Endothelial cell (in vitro differentiated cells): ENCODE data around the gene PTPRD. TPM values are rescaled to one million over a fixed set of nuclear protein-coding genes. Genes with fewer than 3 reads are reported as not detected.

Source experiments
- DNase-seq: peaks from one replicate; pipeline ENCODE4 v3.0.0; 2021; ENCODE audit warnings: low spot score
- H3K27ac Mint-ChIP-seq: one replicate; pipeline ENCODE4 v1.8.0; 2021; ENCODE audit warnings: mixed read lengths, inconsistent platforms; ENCODE audit not compliant: unreplicated experiment
- H3K27me3 Mint-ChIP-seq: one replicate; pipeline ENCODE4 v1.8.0; 2021; ENCODE audit warnings: mild to moderate bottlenecking, moderate library complexity, mixed read lengths, inconsistent platforms; ENCODE audit not compliant: unreplicated experiment
- H3K36me3 Mint-ChIP-seq: one replicate; pipeline ENCODE4 v1.8.0; 2021; ENCODE audit warnings: mild to moderate bottlenecking, low read depth, mixed read lengths, inconsistent platforms; ENCODE audit not compliant: unreplicated experiment
- H3K4me1 Mint-ChIP-seq: one replicate; pipeline ENCODE4 v1.8.0; 2021; ENCODE audit warnings: mild to moderate bottlenecking, mixed read lengths, inconsistent platforms; ENCODE audit not compliant: unreplicated experiment
- H3K4me3 Mint-ChIP-seq: one replicate; pipeline ENCODE4 v1.8.0; 2021; ENCODE audit warnings: mild to moderate bottlenecking, mixed read lengths, inconsistent platforms; ENCODE audit not compliant: unreplicated experiment
- H3K9me3 Mint-ChIP-seq: one replicate; pipeline ENCODE4 v1.8.0; 2021; ENCODE audit warnings: mixed read lengths, inconsistent platforms; ENCODE audit not compliant: unreplicated experiment
- total RNA-seq: library from RNA; stranded (reverse); fragmentation: NEBNext Ultra II Directional; extraction: Animal tissue kit (Norgen Biotek cat#: 25700); gene quantifications from one replicate; pipeline ENCODE4 v1.2.1, GENCODE V29; 2021; ENCODE audit not compliant: unreplicated experiment
- TF ChIP-seq, protein P1 (sequence below): fragments of 200-600 bp; sonication (generic); IDR thresholded peaks from one replicate; pipeline ENCODE4 v1.5.0; 2021; ENCODE audit warnings: antibody characterized with exemption; ENCODE audit not compliant: unreplicated experiment

PTPRD gene
- total RNA-seq, 1 donor from 2014 or later, result 47.8 TPM

GRCh38 chr9:8605096-8605495 is 2007.7 kb downstream of the PTPRD start:
- Mint-ChIP-seq H3K9me3 (no peaks in the 10 kb centered on the region), H3K27me3 (no peaks in the 10 kb centered on the region), H3K36me3 (no peaks in the 10 kb centered on the region), H3K4me3 (no peak overlapping the region), H3K4me1 (peaks cover 3% of the 10 kb centered on the region), H3K27ac (no peak overlapping the region)
- TF ChIP-seq, protein P1, sequence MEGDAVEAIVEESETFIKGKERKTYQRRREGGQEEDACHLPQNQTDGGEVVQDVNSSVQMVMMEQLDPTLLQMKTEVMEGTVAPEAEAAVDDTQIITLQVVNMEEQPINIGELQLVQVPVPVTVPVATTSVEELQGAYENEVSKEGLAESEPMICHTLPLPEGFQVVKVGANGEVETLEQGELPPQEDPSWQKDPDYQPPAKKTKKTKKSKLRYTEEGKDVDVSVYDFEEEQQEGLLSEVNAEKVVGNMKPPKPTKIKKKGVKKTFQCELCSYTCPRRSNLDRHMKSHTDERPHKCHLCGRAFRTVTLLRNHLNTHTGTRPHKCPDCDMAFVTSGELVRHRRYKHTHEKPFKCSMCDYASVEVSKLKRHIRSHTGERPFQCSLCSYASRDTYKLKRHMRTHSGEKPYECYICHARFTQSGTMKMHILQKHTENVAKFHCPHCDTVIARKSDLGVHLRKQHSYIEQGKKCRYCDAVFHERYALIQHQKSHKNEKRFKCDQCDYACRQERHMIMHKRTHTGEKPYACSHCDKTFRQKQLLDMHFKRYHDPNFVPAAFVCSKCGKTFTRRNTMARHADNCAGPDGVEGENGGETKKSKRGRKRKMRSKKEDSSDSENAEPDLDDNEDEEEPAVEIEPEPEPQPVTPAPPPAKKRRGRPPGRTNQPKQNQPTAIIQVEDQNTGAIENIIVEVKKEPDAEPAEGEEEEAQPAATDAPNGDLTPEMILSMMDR, result no peak
- DNase-seq, result no peak

GRCh38 chr9:8604201-8604600 is 2008.6 kb downstream of the PTPRD start:
- no peak for DNase-seq
- Mint-ChIP-seq H3K9me3 (no peaks in the 10 kb centered on the region), H3K36me3 (no peaks in the 10 kb centered on the region), H3K27me3 (no peaks in the 10 kb centered on the region), H3K4me1 (peaks cover 3% of the 10 kb centered on the region), H3K4me3 (no peak overlapping the region), H3K27ac (no peak overlapping the region)
- TF ChIP-seq, protein P1, result no peak

DNA sequence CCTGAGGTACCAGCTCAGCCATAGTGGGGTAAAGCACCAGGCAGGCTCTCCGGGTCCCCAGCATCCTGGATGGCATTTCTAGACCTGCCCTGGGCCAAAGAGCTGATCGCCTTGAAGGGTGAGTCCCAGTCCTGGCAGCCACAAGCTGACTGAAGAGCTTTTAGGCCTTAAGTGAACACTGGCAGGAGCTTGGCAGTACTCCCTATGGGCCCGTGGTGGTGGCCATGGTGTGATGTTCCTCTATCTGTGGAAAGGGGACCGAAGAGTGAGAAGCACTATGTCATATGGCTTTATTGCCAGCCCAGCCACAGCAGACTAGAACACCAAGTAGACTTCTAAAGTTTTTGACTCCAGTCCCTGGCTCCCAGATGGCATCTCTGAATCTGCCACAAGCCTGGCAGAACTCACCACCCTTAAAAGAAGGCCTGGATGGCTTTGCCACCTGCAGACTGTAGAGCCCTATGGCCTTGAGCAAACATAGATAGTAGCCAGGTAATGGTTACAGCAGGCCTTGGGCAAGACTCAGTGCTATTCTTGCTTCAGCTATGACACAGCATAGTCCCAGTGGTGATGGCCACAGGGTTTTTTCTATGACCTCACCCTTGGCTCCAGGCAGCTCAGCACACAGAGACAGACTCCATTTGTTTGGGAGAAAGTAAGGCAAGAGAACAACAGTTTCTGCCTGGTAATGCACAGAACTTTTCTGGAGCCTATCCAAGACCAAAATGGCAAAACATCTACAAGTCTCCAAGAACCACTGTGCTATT is 2011.7 kb downstream of the PTPRD start:
- Mint-ChIP-seq H3K9me3 (no peaks in the 10 kb centered on the region), H3K27ac (no peak overlapping the region), H3K27me3 (peaks cover 2% of the 10 kb centered on the region), H3K4me3 (no peak overlapping the region), H3K4me1 (peaks cover 3% of the 10 kb centered on the region), H3K36me3 (no peaks in the 10 kb centered on the region)
- DNase-seq, result no peak
- TF ChIP-seq, protein P1, result no peak

DNA sequence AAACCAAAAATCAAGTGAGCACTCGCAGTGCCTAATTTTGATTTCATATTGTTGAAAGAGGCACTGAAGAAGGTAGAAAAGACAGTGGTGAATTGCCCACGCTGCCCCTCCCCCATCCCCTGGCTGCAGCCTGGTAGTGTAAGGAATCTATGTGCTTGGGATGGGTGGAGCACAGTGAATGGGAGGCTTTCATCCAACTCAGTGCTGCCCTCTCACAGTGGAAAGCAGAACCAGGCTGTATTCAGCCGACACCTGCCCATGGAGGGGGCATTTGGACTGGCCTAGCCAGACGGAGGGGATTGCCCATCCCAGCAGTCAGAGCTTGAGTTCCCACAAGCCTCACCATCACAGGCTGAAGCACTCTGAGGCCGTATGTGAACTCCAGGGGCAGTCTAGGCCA is 2012.9 kb downstream of the PTPRD start:
- H3K27me3 Mint-ChIP-seq, result peaks cover 2% of the 10 kb centered on the region
- H3K4me1 Mint-ChIP-seq, result no peaks in the 10 kb centered on the region
- no peak for DNase-seq
- TF ChIP-seq, protein P1, result no peak
- no peak overlapping the region for H3K27ac Mint-ChIP-seq
- H3K9me3 Mint-ChIP-seq, result no peaks in the 10 kb centered on the region
- no peak overlapping the region for H3K4me3 Mint-ChIP-seq
- no peaks in the 10 kb centered on the region for H3K36me3 Mint-ChIP-seq

DNA sequence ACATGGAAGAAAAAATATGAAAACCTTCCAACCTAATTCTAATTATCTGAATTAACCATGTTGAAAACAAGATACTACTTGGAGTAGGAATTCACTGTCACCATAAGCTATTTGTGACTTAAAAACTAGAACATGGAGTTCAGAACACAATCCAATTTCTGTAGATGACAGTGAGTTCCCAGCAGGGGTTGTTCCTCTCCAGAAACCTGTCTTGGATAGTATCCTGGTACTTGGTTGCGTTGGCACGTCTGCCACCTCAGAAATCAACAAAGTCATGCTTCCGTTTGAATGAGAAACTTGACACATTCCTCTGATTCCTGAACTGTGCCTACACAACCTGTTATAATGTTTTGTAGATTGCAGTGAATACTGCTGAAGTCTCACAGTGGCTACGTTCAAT is 2023.3 kb downstream of the PTPRD start:
- no peaks in the 10 kb centered on the region for H3K27me3 Mint-ChIP-seq
- TF ChIP-seq, protein P1, result no peak
- H3K4me3 Mint-ChIP-seq, result no peak overlapping the region
- H3K36me3 Mint-ChIP-seq, result no peaks in the 10 kb centered on the region
- DNase-seq, result no peak
- H3K9me3 Mint-ChIP-seq, result no peaks in the 10 kb centered on the region
- no peak overlapping the region for H3K27ac Mint-ChIP-seq
- no peaks in the 10 kb centered on the region for H3K4me1 Mint-ChIP-seq
